T-cell (primary cell): ENCODE data around the gene DLG2. TPM values are rescaled to one million over a fixed set of nuclear protein-coding genes. Genes with fewer than 3 reads are reported as not detected.

Experiments
- ATAC-seq, 4 experiments: fragments of 200-7000 bp in 3 of 4; fragments of 150-1000 bp in 1 of 4; cut with Tn5 transposase; replicated peaks in 1 of 4; 1 replicate in 3 of 4; 2 replicates in 1 of 4; pipeline ENCODE4 v1.10.0; 2021; ENCODE audit warnings: moderate library complexity in 3 of 4, mild to moderate bottlenecking in 2 of 4, moderate number of reproducible peaks in 1 of 4
- CTCF ChIA-PET, 2 donors: fragments of 300-600 bp; sonication (Branson Sonifier 250); formaldehyde crosslinking; loops; one replicate each; lab custom pipeline; 2022; ENCODE audit warnings: antibody characterized with exemption in 2 of 2; lab: Charles Lee
- POLR2A ChIA-PET, 2 donors: fragments of 300-600 bp; sonication (Branson Sonifier 250); formaldehyde crosslinking; loops; one replicate each; lab custom pipeline; 2022; ENCODE audit warnings: antibody characterized with exemption in 2 of 2; lab: Charles Lee
- DNase-seq, 35 experiments: peaks; one replicate each; pipeline versions ENCODE4 v3.0.0 to v3.0.0-alpha.2; 2013 to 2023
- H3K27ac ChIP-seq: one replicate; pipeline ENCODE4 v1.5.1; 2013; ENCODE audit warnings: low read length
- H3K27me3 ChIP-seq, 2 experiments: replicated peaks in 1 of 2; 1 replicate in 1 of 2; 2 replicates in 1 of 2; pipeline versions ENCODE4 v1.6.1 to v1.7.0; 2013; ENCODE audit warnings: low read length in 1 of 2, mixed read lengths in 1 of 2; ENCODE audit not compliant: control insufficient read depth in 2 of 2, insufficient read depth in 2 of 2; ENCODE audit errors: extremely low read depth in 1 of 2
- H3K36me3 ChIP-seq, 2 donors: 1 replicate in 1 of 2; 2 replicates in 1 of 2; pipeline versions ENCODE4 v1.6.1 to v1.7.0; 2013; ENCODE audit warnings: low read length in 1 of 2; ENCODE audit not compliant: control insufficient read depth in 2 of 2, insufficient read depth in 1 of 2; ENCODE audit errors: extremely low read depth in 1 of 2
- H3K4me1 ChIP-seq, 2 experiments: 1 replicate in 1 of 2; 2 replicates in 1 of 2; pipeline versions ENCODE4 v1.6.1 to v1.7.0; 2013; ENCODE audit warnings: low read length in 2 of 2, mixed read lengths in 1 of 2; ENCODE audit not compliant: insufficient read depth in 2 of 2, control insufficient read depth in 1 of 2; ENCODE audit errors: extremely low read depth in 1 of 2
- H3K4me3 ChIP-seq, 2 donors: 1 replicate in 1 of 2; 2 replicates in 1 of 2; pipeline versions ENCODE4 v1.5.1 to v1.7.0; 2013; ENCODE audit warnings: mild to moderate bottlenecking in 2 of 2, low read length in 1 of 2, moderate library complexity in 1 of 2; ENCODE audit not compliant: control insufficient read depth in 1 of 2; ENCODE audit errors: extremely low read depth in 1 of 2
- H3K9me3 ChIP-seq: 2 replicates; pipeline ENCODE4 v1.7.0; 2013
- H3K27ac Mint-ChIP-seq, 2 donors: one replicate each; pipeline ENCODE4 v1.8.0; 2020 to 2021; ENCODE audit warnings: mild to moderate bottlenecking in 2 of 2, mixed read lengths in 2 of 2
- H3K27me3 Mint-ChIP-seq, 2 donors: one replicate each; pipeline ENCODE4 v1.8.0; 2021 to 2022; ENCODE audit warnings: mixed read lengths in 2 of 2
- H3K36me3 Mint-ChIP-seq: one replicate; pipeline ENCODE4 v1.8.0; 2021; ENCODE audit warnings: mixed read lengths
- H3K4me1 Mint-ChIP-seq, 3 donors: one replicate each; pipeline ENCODE4 v1.8.0; 2020 to 2022; ENCODE audit warnings: mixed read lengths in 3 of 3, mild to moderate bottlenecking in 1 of 3
- H3K4me3 Mint-ChIP-seq, 3 donors: one replicate each; pipeline ENCODE4 v1.8.0; 2020 to 2022; ENCODE audit warnings: mild to moderate bottlenecking in 3 of 3, mixed read lengths in 3 of 3, moderate library complexity in 3 of 3
- H3K9me3 Mint-ChIP-seq, 3 donors: one replicate each; pipeline ENCODE4 v1.8.0; 2020 to 2022; ENCODE audit warnings: mixed read lengths in 3 of 3
- WGBS: methylation state at CpG from one replicate; pipeline ENCODE4 v1.1.5; 2013; ENCODE audit warnings: missing lambda C conversion rate; ENCODE audit not compliant: insufficient coverage; 5-methylcytosine and 5-hydroxymethylcytosine counted together
- total RNA-seq, 35 experiments: library from RNA in 6 of 35; stranded (reverse) in 6 of 35; fragments of 120-200 nt in 1 of 35; gene quantifications; one replicate each; pipeline versions ENCODE4 v1.2.1 to v1.2.4 and lab custom pipeline; 2013 to 2026

The DLG2 gene
- total RNA-seq, 5 donors from 2014 or later (not counting 1 experiment from before 2014, with no cell fraction given): 2.3 to 4.1 (median 2.9) TPM

GRCh38 chr11:85044911-85045310 lies 582.2 kb downstream of the DLG2 start:
- H3K4me3 Mint-ChIP-seq: no peak overlapping the region
- H3K36me3 Mint-ChIP-seq: no peaks in the 10 kb centered on the region
- 100% methylated on average over 1 of the region's 3 CpGs for WGBS
- DNase-seq (no peak), ATAC-seq (no peak)
- Histone ChIP-seq H3K27me3 (no peaks in the 10 kb centered on the region), H3K4me3 (no peak overlapping the region), H3K4me1 (no peaks in the 10 kb centered on the region), H3K27ac (no peak overlapping the region), H3K36me3 (no peaks in the 10 kb centered on the region), H3K9me3 (no peaks in the 10 kb centered on the region)
- H3K27me3 Mint-ChIP-seq: no peaks in the 10 kb centered on the region
- CTCF ChIA-PET: no interaction called here
- H3K4me1 Mint-ChIP-seq: no peaks in the 10 kb centered on the region
- peaks cover 6 to 26% (median 19%) of the 10 kb centered on the region in 3 donors for H3K9me3 Mint-ChIP-seq
- H3K27ac Mint-ChIP-seq: no peak overlapping the region
- POLR2A ChIA-PET: no interaction called here

GRCh38 chr11:85042361-85042760 lies 584.8 kb downstream of the DLG2 start:
- no peaks in the 10 kb centered on the region for H3K4me1 Mint-ChIP-seq
- ChIA-PET CTCF (no interaction called here), POLR2A (no interaction called here)
- no peak overlapping the region for H3K27ac Mint-ChIP-seq
- Histone ChIP-seq H3K9me3 (no peaks in the 10 kb centered on the region), H3K36me3 (no peaks in the 10 kb centered on the region), H3K4me3 (no peak overlapping the region), H3K4me1 (no peaks in the 10 kb centered on the region), H3K27me3 (no peaks in the 10 kb centered on the region), H3K27ac (no peak overlapping the region)
- H3K9me3 Mint-ChIP-seq: peaks cover 6 to 29% (median 27%) of the 10 kb centered on the region in 3 donors
- DNase-seq: no peak
- H3K27me3 Mint-ChIP-seq: no peaks in the 10 kb centered on the region
- H3K4me3 Mint-ChIP-seq: no peak overlapping the region
- ATAC-seq: no peak
- no peaks in the 10 kb centered on the region for H3K36me3 Mint-ChIP-seq

GRCh38 chr11:85040166-85040565 lies 587.0 kb downstream of the DLG2 start:
- no peak overlapping the region for H3K4me3 ChIP-seq
- no peaks in the 10 kb centered on the region for H3K27me3 Mint-ChIP-seq
- ATAC-seq: no peak
- H3K4me1 Mint-ChIP-seq: no peaks in the 10 kb centered on the region
- H3K36me3 ChIP-seq: no peaks in the 10 kb centered on the region
- no peak for DNase-seq
- H3K9me3 ChIP-seq: no peaks in the 10 kb centered on the region
- whole genome bisulfite sequencing: no CpG with 5 or more reads among the region's 2 CpGs
- H3K36me3 Mint-ChIP-seq: no peaks in the 10 kb centered on the region
- H3K27ac ChIP-seq: no peak overlapping the region
- no peaks in the 10 kb centered on the region for H3K27me3 ChIP-seq
- no peak overlapping the region for H3K27ac Mint-ChIP-seq
- H3K4me3 Mint-ChIP-seq: no peak overlapping the region
- H3K4me1 ChIP-seq: no peaks in the 10 kb centered on the region
- ChIA-PET CTCF (no interaction called here), POLR2A (no interaction called here)
- peaks cover 6 to 32% (median 30%) of the 10 kb centered on the region in 3 donors for H3K9me3 Mint-ChIP-seq

- ChIA-PET POLR2A (no interaction called here), CTCF (no interaction called here)
- Histone ChIP-seq H3K36me3 (no peaks in the 10 kb centered on the region), H3K4me1 (no peaks in the 10 kb centered on the region), H3K9me3 (no peaks in the 10 kb centered on the region), H3K27me3 (no peaks in the 10 kb centered on the region), H3K4me3 (no peak overlapping the region), H3K27ac (no peak overlapping the region)
- Mint-ChIP-seq H3K27ac (no peak overlapping the region), H3K9me3 (peaks cover 4 to 27% (median 22%) of the 10 kb centered on the region in 3 donors), H3K4me1 (no peaks in the 10 kb centered on the region), H3K36me3 (no peaks in the 10 kb centered on the region), H3K4me3 (no peak overlapping the region), H3K27me3 (no peaks in the 10 kb centered on the region)
- 50% methylated on average over 2 of the region's 4 CpGs for WGBS
- no peak for ATAC-seq
- no peak for DNase-seq
Measured at GRCh38 chr11:85029964-85030363, 597.2 kb downstream of the DLG2 start.

- ChIA-PET POLR2A (no interaction called here), CTCF (no interaction called here)
- Mint-ChIP-seq H3K27me3 (no peaks in the 10 kb centered on the region), H3K4me1 (no peaks in the 10 kb centered on the region), H3K36me3 (no peaks in the 10 kb centered on the region), H3K9me3 (peaks cover 4 to 29% (median 25%) of the 10 kb centered on the region in 3 donors), H3K4me3 (no peak overlapping the region), H3K27ac (no peak overlapping the region)
- no peak for ATAC-seq
- Histone ChIP-seq H3K27ac (no peak overlapping the region), H3K4me1 (no peaks in the 10 kb centered on the region), H3K4me3 (no peak overlapping the region), H3K36me3 (no peaks in the 10 kb centered on the region), H3K9me3 (no peaks in the 10 kb centered on the region), H3K27me3 (no peaks in the 10 kb centered on the region)
- 83% methylated on average over 7 of the region's 15 CpGs for WGBS
- DNase-seq: no peak
Measured at GRCh38 chr11:85028329-85029101, 598.6 kb downstream of the DLG2 start.

- Mint-ChIP-seq H3K27me3 (no peaks in the 10 kb centered on the region), H3K9me3 (peaks cover 4 to 33% (median 31%) of the 10 kb centered on the region in 3 donors), H3K4me1 (no peaks in the 10 kb centered on the region), H3K27ac (no peak overlapping the region), H3K36me3 (no peaks in the 10 kb centered on the region), H3K4me3 (no peak overlapping the region)
- Histone ChIP-seq H3K4me1 (no peaks in the 10 kb centered on the region), H3K36me3 (no peaks in the 10 kb centered on the region), H3K9me3 (no peaks in the 10 kb centered on the region), H3K27ac (no peak overlapping the region), H3K27me3 (no peaks in the 10 kb centered on the region), H3K4me3 (no peak overlapping the region)
- CTCF ChIA-PET: interaction anchor here in 1 of 2 donors (0.6 kb wide), 1 partner anchor 26 kb away, joined by 6 read pairs; no protein-coding TSS in a partner anchor
- no peak for DNase-seq
- WGBS: 85% methylated on average over 11 of the region's 11 CpGs
- POLR2A ChIA-PET: no interaction called here
- ATAC-seq: no peak
Measured at GRCh38 chr11:85027346-85027745, 599.8 kb downstream of the DLG2 start.
